ENCODE data around the gene CNIH2. TPM values are rescaled to one million over a fixed set of nuclear protein-coding genes. Genes with fewer than 3 reads are reported as not detected.

CNIH2 gene
- total and polyA plus RNA-seq, 9 of the 15 experiments (the other 6 are each of a cell fraction or from before 2014, with no cell fraction given) = 0.26 to 0.89 (median 0.40) TPM; not detected in 4

GRCh38 chr11:66288671-66289547 lies 10.9 kb downstream of the CNIH2 start, which contains the start of gene YIF1A:
Gene YIF1A, minus strand, starts transcription at chr11:66289143. Its CDS starts 158 bp downstream, at chr11:66288985.
- TSS peak; percentile 49 for BruUV-seq (replicated peaks)
- WGBS (ENCODE audit: insufficient coverage, low coverage, missing lambda C conversion rate) = under 1% methylated on average over 47 of the region's 87 CpGs
- TF ChIP-seq MCM2 (IDR thresholded peaks at IDR 0.05; ENCODE audit: low read depth) (no peak), ZFP30 (CRISPR knock-in tag; IDR thresholded peaks at IDR 0.05; ENCODE audit: borderline replicate concordance) (no peak), ZNF785 (CRISPR knock-in tag; IDR thresholded peaks at IDR 0.05) (no peak), ETS2 (tag; IDR thresholded peaks at IDR 0.05; ENCODE audit: borderline replicate concordance, poor library complexity, severe bottlenecking) (no peak), TRIM24 (IDR thresholded peaks at IDR 0.05) (no peak), HDAC1 (IDR thresholded peaks at IDR 0.05) (no peak; a peak in 1 of 4 replicates), SIX5 (IDR thresholded peaks at IDR 0.05; ENCODE audit: borderline replicate concordance in 1 of 2, insufficient read depth in 1 of 2, low read depth in 1 of 2, low read length in 2 of 2) (no peak), ZBTB17 (CRISPR knock-in tag; IDR thresholded peaks at IDR 0.05) (peak; percentile 28; the same call in 1 of the 2 replicates), NFE2 (IDR thresholded peaks at IDR 0.05; ENCODE audit: low read depth) (no peak), ZNF263 (CRISPR knock-in tag; IDR thresholded peaks at IDR 0.05; ENCODE audit: borderline replicate concordance) (no peak), CTCFL (IDR thresholded peaks at IDR 0.05; ENCODE audit: borderline replicate concordance, insufficient read depth, low read depth, low read length, poor library complexity, severe bottlenecking) (peak; percentile 41), FOXK2 (conservative IDR thresholded peaks at IDR 0.05 in 1 of 2, IDR thresholded peaks at IDR 0.05 in 1 of 2; ENCODE audit: low read depth in 2 of 2) (peak; percentile 78 to 79), PHB2 (IDR thresholded peaks at IDR 0.05; ENCODE audit: low read depth) (no peak), KDM2B (CRISPR knock-in tag; IDR thresholded peaks at IDR 0.05) (no peak)
- TF ChIP-seq, protein P1, sequence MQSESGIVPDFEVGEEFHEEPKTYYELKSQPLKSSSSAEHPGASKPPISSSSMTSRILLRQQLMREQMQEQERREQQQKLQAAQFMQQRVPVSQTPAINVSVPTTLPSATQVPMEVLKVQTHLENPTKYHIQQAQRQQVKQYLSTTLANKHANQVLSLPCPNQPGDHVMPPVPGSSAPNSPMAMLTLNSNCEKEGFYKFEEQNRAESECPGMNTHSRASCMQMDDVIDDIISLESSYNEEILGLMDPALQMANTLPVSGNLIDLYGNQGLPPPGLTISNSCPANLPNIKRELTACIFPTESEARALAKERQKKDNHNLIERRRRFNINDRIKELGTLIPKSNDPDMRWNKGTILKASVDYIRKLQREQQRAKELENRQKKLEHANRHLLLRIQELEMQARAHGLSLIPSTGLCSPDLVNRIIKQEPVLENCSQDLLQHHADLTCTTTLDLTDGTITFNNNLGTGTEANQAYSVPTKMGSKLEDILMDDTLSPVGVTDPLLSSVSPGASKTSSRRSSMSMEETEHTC (IDR thresholded peaks at IDR 0.05) = no peak
- TF ChIP-seq, protein P2, sequence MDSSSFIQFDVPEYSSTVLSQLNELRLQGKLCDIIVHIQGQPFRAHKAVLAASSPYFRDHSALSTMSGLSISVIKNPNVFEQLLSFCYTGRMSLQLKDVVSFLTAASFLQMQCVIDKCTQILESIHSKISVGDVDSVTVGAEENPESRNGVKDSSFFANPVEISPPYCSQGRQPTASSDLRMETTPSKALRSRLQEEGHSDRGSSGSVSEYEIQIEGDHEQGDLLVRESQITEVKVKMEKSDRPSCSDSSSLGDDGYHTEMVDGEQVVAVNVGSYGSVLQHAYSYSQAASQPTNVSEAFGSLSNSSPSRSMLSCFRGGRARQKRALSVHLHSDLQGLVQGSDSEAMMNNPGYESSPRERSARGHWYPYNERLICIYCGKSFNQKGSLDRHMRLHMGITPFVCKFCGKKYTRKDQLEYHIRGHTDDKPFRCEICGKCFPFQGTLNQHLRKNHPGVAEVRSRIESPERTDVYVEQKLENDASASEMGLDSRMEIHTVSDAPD (CRISPR knock-in tag; IDR thresholded peaks at IDR 0.05) = no peak

More at GRCh38 chr11:66288671-66289547, 10.9 kb downstream of the CNIH2 start, which contains the start of gene YIF1A:
- DNase-seq (ENCODE audit: extremely low read depth in 1 of 4, low spot score in 3 of 4) (peak; percentile 96 to 100 (median 98)), FAIRE-seq (peak; percentile 100), ATAC-seq (peak; percentile 98)
- Histone ChIP-seq H3K27ac (ENCODE audit: extremely low read depth, low read depth, low read length) (peak within 1 kb of the TSS; percentile 80), H3K36me3 (ENCODE audit: control insufficient read depth, insufficient read depth, low read length) (peaks cover 36% of the 10 kb centered on the region; the same call in 2 of the 3 replicates), H3K79me2 (ENCODE audit: control insufficient read depth, insufficient read depth, low read length) (peaks cover 24% of the 10 kb centered on the region), H3K4me3 (peak within 1 kb of the TSS; percentile 84), H3K9me3 (replicated peaks; ENCODE audit: control insufficient read depth, insufficient read depth, low read depth, low read length) (no peaks in the 10 kb centered on the region), H3K9me1 (ENCODE audit: control insufficient read depth, insufficient read depth, low read length) (no peaks in the 10 kb centered on the region), H4K20me1 (replicated peaks; ENCODE audit: control insufficient read depth, insufficient read depth, low read length) (0 out of 2 replicates have a peak, but pooled peaks cover 7% of the 10 kb centered on the region), H3K4me1 (replicated peaks in 1 of 2; ENCODE audit: control insufficient read depth in 2 of 2, insufficient read depth in 2 of 2, low read length in 2 of 2) (peaks cover 19 to 61% of the 10 kb centered on the region in 2 experiments), H3K27me3 (ENCODE audit: control insufficient read depth in 2 of 2, insufficient read depth in 2 of 2, low read length in 2 of 2) (no peaks in the 10 kb centered on the region), H3K4me2 (ENCODE audit: insufficient read depth, low read length) (peak within 1 kb of the TSS; percentile 100), H3K9ac (ENCODE audit: insufficient read depth in 1 of 2, low read depth in 2 of 2, low read length in 2 of 2) (peak within 1 kb of the TSS; percentile 93 to 100), H2AFZ (ENCODE audit: low read depth, low read length) (peak within 1 kb of the TSS; percentile 92)
- CTCF ChIA-PET (ENCODE audit: low intra/inter-chr PET ratio) = interaction anchor here (0.7 kb wide), 1 partner anchor 120 kb away, joined by 3 read pairs; no protein-coding TSS in a partner anchor
- intact Hi-C loops (cut with micrococcal nuclease) (loop anchor here (2.0 kb wide), 1 partner anchor 66 kb away; no protein-coding TSS in a partner anchor), in situ Hi-C loops (cut with MboI) (no loop called here)
- POLR2A ChIA-PET = interaction anchor here (0.6 to 2.6 kb wide), 26 partner anchors 9 to 1211 kb away, joined by 3 to 18 read pairs (median 4); partner anchors contain the start of genes B4GAT1, CNIH2, RAB1B and RIN1

Data from K562 (cell line).